GM18502 (cell line): Measurements from ENCODE around the gene AKAP13.
"Not testable (repeated sequence)": the region's sequence is repeated elsewhere in the genome, so short reads cannot be mapped to it uniquely, and the experiment has no call there.

Experiments used
- ATAC-seq: cut with Tn5 transposase; IDR thresholded peaks from one replicate; pipeline ENCODE4 v1.9.1; 2021; ENCODE audit warnings: mild to moderate bottlenecking; ENCODE audit not compliant: unreplicated experiment, poor library complexity

The AKAP13 gene

DNA sequence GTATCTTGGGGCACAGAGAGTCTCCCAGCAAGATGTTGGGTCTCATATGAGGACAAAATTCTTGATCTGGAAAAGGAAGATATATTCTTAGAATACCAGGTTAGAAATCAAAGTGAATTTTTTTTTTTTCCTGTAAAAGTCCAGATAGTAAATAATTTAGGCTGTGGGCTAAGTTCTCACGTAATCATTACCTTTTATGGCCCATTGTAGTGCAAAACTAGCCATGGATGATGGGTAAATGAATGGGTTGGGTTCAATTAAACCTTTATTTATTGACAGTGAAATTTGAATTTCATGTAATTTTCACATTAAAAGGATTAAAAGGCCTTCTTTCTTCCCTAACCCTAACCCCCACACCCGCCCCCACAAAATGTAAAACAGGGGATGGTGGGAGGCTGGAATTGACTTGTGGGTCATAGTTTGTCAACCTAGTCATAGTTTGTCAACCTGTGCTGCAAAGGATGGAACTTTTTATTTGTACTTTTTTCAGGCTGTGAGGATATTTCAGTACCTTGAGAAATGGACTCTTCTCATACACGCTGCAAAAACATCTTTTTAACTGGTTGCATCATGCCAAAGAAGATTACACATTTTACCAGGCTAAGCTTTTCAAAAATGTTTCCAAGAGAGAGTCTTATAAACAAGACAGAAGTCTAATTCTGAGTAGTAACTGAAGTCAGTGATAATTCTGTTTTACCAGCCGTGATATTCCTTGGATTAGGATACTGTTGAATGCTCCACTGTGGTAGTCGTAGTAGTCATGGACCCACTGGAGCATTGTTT is 138.8 kb downstream of the AKAP13 start:
- ATAC-seq, result no peak

DNA sequence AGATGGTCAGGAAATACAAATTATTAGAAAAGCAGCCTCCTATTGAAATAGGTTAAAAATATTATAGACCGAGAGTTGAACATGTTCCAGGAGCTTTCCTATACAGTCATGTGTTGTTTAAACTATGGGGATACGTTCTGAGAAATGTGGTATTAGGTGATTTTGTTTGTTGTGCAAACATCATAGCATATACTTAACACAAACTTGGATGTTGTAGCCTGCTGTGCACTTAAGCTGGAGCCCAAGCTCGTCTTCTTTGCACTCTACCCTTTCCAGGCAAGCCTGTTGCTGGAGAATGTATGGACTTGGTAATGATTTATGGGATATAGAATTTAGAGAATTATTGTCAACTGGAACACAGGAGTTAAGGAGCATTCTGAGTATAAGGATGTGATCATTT is 140.2 kb downstream of the AKAP13 start:
- no peak for ATAC-seq

DNA sequence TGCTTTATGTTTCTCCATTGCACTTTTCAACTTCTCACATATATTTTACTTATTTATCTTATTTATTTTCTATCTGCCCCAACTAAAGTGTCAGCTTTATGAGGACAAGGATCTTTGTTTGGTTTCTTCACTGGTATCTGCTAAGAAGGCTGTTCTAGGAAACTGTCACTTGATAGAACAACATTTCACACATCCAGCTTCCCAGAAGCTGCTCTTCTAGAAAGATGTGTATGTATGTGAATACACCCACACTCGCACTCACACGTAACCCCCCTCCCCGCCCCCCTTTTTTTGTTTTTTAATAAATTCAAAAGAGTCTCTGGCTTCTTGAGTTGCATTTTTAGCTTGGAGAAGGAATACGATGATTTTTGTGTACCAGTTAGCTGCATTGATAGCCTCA is 143.1 kb downstream of the AKAP13 start:
- no peak for ATAC-seq

DNA sequence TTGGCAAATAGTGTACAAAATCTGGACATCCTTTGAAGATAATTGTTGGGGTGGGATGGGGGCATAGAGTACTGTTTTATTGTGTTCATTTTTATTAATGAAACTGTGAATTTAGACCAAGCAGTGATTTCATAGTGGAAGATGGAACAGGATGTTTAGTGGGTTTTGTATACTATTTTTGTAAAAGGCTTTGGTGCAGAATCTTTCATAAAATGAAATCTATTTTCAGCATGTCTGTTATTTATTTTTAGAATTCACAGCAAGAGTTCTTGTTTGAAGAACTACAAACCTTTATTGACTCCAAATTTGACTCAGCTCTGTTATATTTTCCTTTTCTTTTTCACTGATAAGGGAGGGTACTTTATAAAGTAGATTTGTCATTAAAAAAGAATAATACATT is 145.4 kb downstream of the AKAP13 start:
- no peak for ATAC-seq

DNA sequence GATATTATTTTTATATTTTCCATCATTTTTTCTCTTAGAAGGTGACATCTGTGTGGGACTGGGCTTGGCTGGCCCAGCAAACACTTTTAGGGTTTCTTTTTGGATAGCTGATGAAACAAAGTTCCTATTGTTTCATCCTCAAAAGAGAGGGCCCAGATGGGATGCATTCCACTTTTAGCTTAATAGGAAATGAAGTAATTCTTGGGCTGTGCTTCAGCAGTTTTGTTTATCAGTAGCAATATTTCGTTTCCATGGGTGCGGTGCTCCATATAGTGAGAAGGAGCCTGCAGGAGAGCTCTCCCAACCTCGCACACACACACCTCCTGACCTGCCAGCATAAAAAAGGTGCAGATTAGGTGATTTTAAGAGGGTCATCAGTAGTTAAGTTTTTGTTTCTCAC is 147.5 kb downstream of the AKAP13 start:
- no peak for ATAC-seq

DNA sequence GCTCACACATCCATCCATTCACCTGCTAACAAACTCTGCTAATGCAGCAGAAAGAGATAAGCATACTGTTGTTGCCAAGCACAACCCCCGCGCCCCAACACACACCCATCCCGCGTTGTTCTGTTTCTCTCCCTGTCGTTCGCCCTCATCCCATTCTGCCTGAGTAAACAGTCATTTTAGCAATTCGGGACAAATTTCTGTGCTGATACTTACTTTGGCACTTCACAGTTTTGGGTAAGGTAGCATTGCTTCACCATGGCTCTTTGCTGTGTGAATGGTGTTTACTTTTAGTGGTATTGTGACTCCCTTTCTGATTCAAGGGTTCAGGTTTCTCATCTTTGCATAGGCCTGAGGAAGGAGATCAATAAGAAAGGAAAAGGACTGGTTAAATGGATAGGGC is 149.7 kb downstream of the AKAP13 start:
- ATAC-seq, result no peak

DNA sequence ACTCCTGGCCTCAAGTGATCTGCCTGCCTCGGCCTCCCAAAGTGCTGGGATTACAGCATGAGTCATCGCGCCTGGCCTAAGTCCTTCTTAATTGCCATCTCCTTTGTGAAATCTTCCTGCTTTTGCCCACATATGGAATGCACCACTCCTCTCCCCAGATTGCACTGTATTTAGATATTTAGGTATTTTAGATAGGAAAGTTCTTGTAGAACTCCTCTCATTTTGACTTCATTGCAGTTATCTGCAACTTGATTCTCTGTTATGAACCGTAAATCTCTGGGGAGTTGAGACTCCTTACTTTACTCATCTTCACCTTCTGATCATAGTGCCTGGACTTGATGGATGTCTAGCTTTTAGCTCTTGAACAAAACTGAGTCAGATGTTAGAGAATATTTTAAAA is 150.7 kb downstream of the AKAP13 start:
- ATAC-seq, result no peak

DNA sequence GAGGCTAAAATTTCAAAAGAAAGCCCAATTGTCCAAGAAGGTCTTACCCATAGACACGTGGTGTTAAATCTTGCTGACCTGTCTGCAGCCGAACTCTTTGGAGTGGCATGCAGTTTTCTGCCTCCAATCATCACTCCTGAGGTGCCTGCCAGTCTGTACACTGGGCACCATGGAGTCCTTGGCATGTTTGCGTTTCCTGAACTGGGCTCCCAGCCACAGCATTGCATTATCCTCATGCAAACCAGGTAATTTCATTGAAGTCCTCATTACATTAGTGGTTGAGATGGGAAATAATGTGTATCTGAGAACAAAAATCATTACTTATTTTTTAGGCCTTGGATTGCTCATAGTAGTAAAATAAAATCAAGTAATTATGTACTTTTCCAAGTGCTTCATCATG is 152.3 kb downstream of the AKAP13 start:
- no peak for ATAC-seq

DNA sequence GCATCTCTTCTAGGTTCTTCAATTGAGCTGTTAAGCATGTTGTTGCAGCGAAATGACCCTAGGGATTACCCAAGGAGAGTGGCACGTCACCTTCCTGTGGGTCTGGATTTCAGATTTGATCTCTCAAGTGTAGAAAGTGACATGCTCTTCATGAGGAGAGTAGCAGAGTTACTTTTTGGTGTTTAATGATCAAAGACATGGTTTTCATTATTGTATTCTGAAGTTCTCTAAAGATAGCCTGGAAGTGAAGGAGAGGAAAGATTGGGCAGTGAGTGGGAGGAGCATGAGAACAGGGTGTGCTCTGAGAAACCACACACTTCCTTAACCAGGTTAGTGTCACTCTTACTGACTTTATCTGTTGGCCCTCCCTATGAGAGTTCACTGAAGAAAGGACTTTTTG is 153.6 kb downstream of the AKAP13 start:
- ATAC-seq, result peak; percentile 93

DNA sequence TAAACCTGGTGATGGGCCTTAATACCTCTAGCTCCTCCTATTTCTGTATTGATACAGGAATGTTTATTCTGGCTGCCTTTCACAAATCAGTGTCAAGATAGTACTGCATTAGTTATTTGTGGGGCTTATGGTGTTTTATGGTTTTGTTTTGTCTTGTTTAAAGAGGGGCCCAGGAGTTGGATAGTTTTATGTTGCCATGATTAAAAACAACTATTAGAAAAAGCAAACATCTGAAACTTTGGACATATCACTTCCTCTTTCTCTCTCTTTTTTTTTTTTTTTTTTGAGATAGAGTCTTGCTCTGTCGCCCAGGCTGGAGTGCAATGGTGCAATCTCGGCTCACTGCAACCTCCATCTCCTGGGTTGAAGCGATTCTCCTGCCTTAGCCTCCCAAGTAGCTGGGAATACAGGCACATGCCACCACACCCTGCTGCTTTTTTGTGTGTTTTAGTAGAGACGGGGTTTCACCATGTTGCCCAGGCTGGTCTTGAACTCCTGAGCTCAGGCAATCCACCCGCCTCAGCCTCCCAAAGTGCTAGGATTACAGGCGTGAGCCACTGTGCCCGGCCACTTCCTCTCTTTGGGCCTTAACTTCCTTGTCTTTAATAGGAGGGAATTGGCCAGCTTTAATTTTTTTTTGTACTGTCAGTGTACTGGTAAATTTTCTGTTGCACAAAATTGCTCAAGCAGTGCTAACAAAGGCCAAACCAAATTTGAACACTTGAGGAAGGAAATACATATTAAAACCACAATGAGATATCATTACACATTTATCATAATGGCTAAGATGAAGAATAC is 155.3 kb downstream of the AKAP13 start:
- not testable (repeated sequence) for ATAC-seq

DNA sequence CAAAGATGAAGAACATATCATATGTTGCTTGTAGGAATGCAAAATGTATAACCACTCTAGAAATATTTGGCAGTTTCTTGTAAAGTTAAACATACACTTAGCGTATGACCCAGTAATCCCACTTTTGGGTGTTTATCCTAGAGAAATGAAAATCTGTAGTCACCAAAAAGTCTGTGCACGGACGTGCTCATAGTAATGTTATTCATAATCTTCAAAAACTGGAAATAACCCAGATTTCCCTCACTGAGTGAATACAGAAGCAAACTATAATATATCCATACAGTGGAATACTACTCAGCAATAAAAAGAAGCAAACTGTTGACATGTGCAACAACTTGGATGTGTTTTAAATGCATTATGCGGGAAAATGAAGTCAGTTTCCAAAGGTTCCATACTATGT is 155.9 kb downstream of the AKAP13 start:
- ATAC-seq, result no peak

DNA sequence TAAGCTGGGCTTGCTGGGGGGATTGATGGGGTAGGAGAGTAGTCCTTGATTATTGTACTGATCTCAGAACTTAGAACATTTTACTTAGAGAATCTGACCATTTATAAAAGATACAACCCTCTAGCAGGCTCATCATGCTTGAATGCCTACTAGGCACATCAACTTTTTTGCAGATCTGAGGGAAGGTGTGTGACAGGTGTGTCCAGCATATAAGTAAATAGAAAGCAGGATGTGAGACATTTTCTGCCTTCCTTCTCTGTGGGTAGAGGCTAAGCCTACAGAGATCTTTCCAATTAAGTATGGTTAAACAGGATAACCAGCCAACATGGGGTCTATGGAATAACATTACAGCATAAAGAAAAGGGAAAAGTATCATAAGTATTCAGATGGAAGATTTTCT is 159.1 kb downstream of the AKAP13 start:
- ATAC-seq, result no peak

DNA sequence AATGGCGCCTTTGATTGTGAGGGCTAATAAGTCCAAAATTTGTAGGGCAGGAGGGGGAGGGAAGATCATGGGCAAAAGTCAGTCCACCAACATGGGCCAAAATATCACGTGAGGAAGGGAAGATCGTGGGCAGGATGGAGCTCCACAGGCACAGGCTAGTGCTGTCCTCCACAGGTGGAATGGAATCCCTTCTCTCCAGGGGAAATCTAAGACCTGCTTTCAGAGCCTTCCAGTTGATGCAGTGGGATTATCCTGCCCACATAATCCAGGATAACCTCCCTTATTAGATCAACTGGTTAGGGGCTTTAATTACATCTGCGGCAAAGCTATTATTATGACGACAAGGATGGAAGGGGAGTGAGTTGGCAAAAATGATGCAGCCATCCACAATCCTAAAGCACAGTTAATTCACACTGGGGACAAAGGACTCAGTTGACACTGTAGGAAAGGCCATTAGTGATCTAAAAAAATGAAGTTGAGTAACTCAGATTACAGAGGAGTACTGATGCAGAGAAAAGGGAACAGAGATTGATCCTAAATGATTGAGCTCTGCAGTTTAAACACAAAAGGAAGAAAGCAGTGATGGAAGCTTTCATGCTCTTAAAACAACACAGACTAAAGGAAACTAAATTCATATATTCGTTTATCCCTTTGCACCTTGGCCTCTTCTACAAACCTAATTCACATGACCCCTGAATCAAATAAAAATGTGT is 159.8 kb downstream of the AKAP13 start:
- no peak for ATAC-seq

DNA sequence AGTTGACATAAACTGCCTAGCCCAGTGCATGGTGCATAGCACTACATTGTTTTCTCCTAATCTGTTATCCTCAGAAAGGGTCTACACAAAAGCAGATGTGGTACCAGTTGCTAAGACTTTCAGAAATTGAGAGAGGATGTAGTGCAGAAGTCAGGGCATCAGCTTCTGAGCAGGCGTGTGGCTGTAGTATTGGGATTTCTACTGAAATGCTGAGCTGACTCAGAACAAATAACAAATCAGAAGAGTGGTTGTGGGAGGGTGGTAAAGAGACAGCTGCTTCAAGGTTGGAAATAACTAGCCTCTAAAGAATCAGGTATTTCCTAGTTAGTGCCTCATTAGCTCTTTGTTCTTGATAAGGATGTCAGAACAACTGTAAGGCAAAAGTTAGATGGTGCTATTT is 161.3 kb downstream of the AKAP13 start:
- ATAC-seq, result peak; percentile 71

DNA sequence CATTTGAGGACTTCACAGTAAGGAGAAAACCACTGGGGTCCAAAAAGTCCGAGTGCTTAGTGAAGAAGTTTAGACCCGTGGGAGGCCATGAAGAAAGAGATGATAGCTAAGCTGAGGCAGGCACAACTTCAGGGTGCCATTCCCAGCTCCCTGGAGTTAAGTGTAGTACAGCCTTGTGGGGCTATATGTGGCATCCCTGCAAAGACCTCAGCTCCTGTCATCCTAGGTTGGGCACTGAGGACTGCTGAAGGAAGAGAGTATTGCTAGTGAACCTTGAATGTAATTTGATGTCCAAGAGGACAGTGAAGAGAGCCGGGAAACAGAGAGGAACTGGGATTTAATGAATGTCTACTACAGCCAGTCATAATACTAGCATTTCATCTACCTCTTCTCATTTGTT is 162.1 kb downstream of the AKAP13 start:
- no peak for ATAC-seq

DNA sequence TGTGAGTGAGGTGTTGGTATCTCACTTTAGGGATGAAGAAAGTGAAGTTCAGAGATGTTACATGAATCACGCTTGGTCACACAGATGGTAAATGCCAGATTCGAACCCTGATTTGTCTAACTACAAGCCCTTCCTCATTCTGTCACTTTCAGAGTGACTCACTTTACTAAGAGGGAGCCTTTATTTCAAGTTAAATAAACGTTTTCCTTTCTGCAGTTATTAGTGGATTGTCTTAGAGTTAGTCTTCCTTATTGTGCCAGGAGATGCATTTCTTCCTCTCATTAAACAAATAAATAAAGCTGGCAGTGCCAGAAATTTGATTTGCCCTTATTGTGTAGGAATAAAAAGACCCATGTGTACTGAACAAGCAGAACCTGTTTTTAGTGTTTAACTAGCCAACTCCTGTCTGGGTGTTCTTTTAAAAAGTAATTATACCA is 162.5 kb downstream of the AKAP13 start:
- ATAC-seq, result peak; percentile 53

DNA sequence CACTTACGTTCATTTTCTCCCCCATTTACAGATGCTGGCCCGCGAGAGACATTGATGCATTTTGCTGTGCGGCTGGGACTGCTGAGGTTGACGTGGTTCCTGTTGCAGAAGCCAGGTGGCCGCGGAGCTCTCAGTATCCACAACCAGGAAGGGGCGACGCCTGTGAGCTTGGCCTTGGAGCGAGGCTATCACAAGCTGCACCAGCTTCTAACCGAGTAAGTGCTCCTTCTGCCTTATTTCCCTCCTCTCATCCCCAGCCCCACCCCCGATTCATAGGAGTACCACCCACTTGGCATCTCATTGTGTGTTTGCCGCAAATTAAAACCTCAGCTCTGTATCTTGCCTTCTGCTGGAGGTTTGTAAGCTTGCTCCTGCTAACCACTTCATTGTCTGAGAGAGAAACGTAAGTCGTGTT is 163.3 kb downstream of the AKAP13 start:
- no peak for ATAC-seq

DNA sequence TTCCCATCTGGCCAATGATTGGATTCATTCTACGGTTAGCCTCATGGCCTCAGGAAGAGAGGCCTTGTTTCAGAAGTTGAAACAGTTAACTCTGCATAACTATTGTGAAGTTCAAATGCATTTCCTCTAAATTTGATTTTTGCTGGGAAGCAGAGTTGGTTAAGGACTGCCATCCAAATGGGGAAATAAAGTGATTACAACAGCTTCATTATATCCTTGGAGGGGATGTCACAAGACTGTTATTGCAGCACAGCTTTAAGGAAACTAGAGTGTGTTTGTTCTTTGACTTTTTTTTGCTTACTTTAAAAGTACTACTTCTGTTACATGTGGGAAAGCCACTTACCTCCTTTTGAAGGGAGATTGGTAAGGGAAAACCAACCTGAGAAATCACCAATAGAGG is 164.8 kb downstream of the AKAP13 start:
- ATAC-seq, result no peak

DNA sequence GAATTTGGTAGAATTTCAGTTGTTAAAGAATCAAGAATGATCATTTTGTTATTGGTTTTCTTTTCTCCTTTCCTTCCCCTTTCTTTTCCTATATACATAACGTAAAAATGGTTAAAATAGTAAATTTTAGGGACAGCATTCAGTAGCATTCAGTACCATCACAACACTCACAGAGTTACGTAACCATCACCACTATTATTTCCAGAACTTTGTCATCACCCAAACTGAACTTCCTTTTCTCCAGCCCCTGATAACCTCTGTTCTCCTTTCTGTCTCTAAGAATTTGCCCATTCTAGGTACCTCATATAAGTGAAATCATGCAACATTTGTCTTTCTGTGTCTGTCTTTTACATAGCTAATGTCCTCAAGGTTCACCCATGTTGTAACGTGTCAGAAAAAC is 165.3 kb downstream of the AKAP13 start:
- ATAC-seq, result no peak

DNA sequence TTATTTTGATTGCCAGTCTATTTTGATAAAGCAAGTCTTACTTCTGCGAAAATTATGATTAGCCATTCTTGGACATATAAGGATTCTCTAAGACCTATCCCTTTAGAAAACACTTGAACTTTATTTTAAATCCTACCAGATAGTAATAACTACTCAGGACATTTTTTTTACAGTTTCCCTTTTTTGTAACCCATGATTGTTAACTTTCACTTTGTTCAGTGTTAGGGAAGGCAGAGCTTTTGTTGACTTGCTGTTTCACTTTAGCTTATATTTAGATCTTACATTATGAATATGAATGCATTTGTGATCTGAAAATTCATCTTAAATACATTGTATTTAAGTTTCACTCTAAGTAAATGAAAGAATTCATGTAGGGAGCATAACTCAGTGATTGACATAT is 167.0 kb downstream of the AKAP13 start:
- ATAC-seq, result no peak

DNA sequence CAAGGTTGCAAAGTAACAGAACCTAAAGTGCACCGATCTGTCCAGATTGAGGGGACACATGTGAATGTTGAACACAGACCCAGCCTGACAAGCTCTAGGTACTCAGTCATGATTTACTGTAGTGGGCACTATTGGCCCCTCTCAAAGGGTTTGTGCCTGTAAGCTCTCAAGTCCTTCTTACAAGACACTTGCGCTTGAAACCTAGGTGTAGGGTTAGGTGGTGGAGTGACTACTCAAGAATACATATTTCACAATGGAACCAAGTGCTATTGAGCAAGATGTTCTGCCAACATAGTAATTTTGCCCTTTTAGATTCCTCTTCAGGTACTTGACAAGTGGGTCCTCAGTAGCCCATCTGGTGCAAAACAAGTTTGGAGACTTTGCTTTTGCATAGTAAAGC is 169.9 kb downstream of the AKAP13 start:
- ATAC-seq, result no peak
